Subcutaneous adipose tissue (tissue), 4 donors: ENCODE measurements around the gene CD300E. TPM values are rescaled to one million over a fixed set of nuclear protein-coding genes. Genes with fewer than 3 reads are reported as not detected.

Source experiments
- CTCF ChIP-seq: fragments of 450-650 bp; IDR thresholded peaks from one replicate; pipeline ENCODE4 v1.5.1; 2016; ENCODE audit warnings: low read depth, mild to moderate bottlenecking, control low read depth, antibody characterized with exemption, moderate library complexity
- total RNA-seq, 4 donors: library from RNA; depleted of rRNA; stranded (reverse); fragments of >200 nt; gene quantifications; one replicate each; pipeline ENCODE4 v1.1.0, GENCODE V29; 2016

The CD300E gene
- total RNA-seq, 4 donors from 2014 or later: 0.38 to 1.2 (median 1.1) TPM

DNA sequence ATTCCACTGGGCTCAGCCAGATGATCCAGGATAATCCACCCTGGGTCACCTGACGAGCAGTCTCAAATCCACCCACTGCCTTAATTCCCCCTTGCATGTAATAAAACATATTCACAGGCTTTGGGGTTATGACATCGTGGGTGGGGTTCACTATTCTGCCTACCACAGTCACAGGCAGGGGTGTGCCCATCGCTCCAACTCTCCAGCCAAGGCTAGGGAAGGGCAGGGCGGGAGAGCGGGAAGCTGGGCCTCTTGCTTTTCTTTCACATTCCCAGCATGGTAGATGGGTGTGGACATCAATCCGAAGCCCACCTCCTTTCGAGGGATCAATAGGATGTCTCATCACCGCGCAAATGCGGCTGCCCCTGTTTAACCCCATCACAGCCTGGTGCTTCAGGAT lies 18.8 kb downstream of the CD300E start:
- TF ChIP-seq CTCF: no peak

- no peak for TF ChIP-seq CTCF
These were observed 19.3 kb downstream of the CD300E start for GRCh38 chr17:74604200-74604599.

DNA sequence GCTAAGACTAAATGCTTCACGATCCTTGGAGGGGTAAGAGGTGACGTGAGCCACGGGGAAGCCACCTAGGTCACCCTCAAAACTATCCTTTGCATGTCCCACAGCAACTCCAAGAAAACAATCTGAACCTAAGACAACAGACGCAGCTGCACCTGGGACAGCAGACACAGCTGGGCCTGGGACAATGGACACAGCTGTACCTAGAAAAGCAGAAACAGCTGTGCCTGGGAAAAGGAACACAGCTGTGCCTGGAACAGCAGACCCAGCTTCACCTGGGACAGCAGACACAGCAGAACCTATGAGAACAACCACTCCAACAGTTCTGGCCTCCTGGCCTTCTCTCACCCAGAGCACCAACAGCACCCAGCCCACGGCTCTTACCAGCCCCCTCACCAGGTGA lies 19.8 kb downstream of the CD300E start:
- TF ChIP-seq CTCF: no peak

DNA sequence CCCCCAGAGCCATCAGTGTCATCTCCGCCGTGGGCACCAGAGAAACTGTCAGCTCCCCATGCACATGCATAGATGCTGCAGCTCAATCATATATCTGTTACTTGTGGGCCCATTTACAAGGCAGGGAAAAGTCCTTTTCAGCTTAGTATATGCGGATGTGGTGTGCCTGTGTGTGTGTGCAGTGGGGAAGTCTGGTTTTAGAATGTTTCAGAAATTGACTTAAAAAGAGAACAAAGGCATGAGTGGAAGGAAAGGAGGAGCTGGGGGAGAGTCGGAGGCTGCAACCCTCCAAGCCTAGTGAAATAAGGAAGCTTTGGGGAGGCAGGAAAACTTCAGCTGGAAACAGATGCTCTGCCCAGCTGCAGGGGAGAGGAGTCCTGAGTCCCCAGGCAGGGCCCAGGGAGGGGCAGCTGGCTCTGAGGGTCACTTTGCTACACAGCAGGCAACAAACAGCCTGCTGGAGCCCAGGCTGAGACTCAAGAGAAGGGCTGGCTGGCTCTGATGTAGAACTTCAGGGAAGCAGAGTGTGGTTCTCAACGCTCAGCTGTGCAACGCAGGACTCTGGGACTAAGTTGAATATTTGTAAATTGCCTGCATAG lies 20.4 kb downstream of the CD300E start:
- TF ChIP-seq CTCF: no peak

GRCh38 chr17:74601944-74602572 lies 21.5 kb downstream of the CD300E start:
- no peak for TF ChIP-seq CTCF

DNA sequence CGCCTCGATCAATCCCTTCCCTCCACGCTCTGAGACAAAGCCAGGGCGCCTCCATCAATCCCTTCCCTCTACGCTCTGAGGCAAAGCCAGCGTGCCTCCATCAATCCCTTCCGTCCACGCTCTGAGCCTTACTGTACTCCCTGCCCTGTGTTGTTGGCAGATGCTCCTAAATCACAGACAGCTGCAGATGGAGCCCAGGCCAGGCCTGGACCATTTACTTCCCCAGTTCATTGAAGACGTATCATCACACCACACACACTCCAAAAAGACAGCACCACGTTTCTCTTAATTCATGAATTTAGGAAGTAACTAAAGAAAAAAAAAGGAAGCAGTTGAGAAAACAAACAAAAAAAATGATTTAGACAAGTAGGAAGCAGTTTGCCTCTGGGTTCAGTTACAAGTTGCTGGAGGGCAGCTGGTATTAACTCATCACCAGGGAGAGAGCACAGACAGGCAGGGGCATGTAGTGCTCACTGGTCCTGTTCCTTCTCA lies 24.0 kb downstream of the CD300E start:
- no peak for TF ChIP-seq CTCF

DNA sequence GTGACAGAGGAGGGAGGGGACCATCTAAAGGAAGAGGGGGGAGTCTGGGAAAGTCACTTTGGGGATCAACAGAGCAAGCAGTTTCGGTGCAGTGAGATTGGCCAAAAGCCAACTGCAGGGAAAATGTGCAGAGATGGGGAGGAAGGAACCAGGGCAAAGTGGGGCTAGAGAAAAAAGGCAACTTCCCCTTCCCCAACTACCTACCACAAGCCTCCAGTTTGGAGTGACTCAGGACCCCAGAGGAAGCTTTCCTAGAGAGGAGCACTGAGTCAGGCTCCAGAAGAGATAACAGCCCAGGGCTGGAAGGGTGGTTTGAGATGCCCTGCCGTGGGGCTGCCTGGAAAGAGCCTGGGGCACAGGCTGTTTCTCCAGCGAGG lies 24.5 kb downstream of the CD300E start:
- TF ChIP-seq CTCF: no peak
